GM18505 (cell line): ENCODE measurements around the gene SRRM3.
"Not testable (repeated sequence)": the region's sequence is repeated elsewhere in the genome, so short reads cannot be mapped to it uniquely, and the experiment has no call there.

Experiments used
- ATAC-seq: cut with Tn5 transposase; IDR thresholded peaks from one replicate; pipeline ENCODE4 v1.9.1; 2021; ENCODE audit not compliant: unreplicated experiment
- POLR2A ChIP-seq: IDR thresholded peaks from 4 replicates; pipeline ENCODE4 v1.6.1; 2011; ENCODE audit warnings: borderline replicate concordance; ENCODE audit not compliant: insufficient read depth, insufficient read length; ENCODE audit errors: extremely low read depth

Gene SRRM3

DNA sequence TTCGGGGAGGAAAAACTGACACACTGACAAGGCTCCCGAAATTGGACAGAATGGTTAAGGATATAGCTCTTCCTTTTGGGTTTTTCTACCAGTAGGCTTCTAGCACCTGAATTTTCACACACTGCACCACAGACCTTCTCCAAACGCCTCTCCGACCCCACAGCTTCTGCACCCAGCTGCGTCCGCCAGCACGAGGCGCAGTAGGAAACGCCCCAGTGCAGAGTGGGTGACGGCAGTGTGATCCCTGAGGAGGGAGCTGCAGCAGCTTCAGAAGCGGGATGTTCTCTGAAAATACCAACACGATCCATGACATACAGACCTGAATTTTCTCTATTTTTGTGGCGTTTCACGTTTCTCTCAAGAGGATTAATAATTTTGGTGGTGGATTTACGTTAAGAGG is 126.7 kb downstream of the SRRM3 start:
- no peak for ATAC-seq

DNA sequence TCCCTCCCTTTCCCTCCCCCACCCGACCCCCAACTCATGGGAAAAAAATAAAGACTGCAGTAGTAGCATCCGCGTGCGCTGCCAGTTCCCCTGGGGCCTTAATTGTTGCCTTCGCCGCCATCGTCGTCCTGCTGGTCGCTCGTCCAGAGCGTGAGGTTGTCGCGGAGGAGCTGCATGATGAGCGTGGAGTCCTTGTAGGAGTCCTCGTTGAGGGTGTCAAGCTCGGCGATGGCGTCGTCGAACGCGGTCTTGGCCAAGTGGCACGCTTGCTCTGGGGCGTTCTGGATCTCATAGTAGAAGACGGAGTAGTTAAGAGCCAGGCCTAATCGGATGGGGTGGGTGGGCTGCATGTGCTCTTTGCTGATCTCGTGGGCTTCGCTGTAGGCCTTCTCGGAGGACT is 127.8 kb downstream of the SRRM3 start:
- TF ChIP-seq POLR2A: no peak
- ATAC-seq: no peak

More for the DNA sequence above, 126.7 kb downstream of the SRRM3 start:
- TF ChIP-seq POLR2A: no peak

DNA sequence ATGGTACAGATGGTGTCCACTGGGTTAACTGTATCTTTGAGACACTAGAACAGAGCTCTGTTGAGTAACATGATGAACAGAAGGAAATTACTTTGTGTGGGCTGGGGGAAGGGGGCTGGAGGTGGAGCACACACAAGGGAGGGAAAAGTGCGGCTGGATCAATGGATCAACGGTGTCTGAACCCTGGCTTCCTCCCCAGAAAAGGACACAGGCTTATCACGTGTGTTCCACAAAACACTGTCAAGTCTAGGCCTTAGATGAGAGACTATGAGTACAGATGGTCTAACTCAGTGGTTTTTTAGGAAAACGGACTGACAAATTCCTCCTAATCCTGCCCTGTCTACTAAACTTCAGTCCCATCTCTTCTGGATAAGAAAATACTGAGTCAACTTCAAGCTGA is 128.6 kb downstream of the SRRM3 start:
- ATAC-seq: no peak
- TF ChIP-seq POLR2A: no peak

DNA sequence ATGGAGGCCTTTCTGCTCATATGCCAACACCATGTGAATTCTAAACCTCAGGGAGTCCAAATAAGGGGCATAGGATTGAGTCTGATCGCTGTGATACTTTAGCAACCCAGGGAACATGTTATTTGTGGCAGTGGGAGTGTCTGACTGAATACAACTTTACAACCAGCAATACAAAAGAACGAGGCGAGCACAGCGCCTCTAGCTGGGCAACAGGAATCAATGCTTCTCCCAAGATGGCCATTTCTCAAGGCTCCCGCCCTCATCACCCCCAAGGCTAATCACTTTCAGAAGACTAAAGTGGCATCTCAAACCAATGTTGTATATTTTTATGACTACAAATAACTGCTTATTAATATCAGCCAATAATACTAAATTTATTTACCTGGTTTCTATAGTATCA is 129.0 kb downstream of the SRRM3 start:
- no peak for ATAC-seq
- no peak for TF ChIP-seq POLR2A

DNA sequence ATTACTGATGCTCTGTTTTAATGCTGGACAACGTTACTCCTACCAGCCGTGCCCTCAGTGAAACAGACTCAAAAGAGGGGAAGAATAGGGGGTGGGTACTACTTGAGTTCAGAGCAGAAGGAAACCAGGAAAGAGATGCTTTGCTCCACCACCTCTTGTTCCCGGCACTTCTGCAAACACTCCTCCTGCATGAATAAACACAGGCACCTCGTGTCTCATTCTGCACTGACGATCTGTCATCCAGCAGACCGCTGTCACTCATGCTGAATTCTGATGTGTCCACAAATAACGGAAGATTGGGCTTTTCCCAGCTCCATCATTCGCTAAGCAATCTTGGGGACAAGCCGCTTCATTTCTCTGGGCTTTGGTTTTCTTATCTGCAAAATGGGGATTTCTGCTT is 130.4 kb downstream of the SRRM3 start:
- no peak for TF ChIP-seq POLR2A
- no peak for ATAC-seq

DNA sequence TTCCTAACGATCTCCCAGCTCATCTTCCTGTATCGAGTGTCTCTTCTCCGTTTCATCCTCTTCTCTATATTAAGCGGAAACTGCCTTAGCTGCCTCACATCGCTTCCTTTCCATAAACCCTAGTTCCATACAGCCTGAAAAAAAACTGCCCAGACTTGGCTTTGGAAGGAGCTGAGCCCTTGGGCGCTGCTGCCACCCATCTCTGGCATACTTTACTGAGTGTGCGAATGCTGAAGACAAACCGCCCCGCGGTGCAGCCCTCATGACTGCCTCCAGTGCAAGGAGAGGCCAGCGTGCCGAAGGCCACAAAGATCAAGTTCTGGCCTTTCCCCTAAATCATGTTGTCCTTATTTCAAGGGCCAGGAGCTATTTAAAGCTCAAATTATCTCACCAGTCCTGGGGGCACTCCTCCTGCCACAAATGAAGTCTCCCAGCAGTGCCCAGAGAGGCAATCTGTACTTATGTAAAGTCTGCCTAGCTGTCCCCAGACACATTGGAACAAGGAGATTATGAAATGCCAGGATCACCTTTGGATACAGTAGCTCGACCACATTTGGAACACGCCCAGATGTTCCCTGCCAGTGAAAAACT is 131.9 kb downstream of the SRRM3 start:
- TF ChIP-seq POLR2A: no peak
- ATAC-seq: no peak

DNA sequence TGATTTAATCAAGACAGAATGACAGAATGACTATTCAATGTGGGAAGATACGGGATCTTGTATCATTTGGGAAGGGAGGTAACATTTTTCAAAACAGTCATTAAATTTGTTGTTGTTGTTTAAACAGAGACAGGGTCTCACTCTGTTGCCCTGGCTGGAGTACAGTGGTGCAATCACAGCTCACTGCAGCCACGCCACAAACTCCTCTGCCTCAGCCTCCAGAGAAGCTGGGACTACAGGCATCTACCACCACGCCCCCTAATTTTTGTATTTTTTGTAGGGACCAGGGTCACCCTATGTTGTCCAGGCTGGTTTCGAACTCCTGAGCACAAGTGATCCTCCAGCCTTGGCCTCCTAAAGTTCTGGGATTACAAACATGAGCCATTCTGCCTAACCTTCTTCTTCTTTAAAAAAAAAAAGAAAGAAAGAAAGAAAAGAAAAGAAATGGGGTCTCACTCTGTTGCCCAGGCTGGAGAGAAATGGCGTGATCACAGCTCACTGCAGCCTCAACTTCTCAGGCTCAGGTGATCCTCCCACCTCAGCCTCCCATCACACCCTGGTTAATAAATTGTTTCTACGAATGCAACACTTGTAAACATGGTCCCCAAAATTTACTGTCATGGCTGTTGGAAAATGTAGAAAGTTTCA is 132.7 kb downstream of the SRRM3 start:
- no peak for ATAC-seq
- TF ChIP-seq POLR2A: no peak

DNA sequence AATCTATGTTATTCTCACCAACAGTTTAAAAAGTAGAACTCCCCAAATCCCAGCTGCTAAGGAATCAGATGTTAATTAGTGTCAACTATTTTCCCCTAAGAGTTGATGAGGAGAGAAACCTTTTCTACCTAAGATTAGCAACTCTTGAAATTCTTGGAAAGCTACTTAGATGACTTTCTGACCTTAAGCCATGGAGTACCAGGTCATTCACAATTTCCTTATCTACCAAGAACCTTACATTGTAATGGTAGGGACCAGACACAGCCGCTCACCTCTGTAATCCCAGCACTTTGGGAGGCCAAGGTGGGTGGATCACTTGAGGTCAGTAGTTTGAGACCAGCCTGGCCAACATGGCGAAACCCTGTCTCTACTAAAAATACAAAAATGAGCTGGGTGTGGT is 133.7 kb downstream of the SRRM3 start:
- ATAC-seq: not testable (repeated sequence)

DNA sequence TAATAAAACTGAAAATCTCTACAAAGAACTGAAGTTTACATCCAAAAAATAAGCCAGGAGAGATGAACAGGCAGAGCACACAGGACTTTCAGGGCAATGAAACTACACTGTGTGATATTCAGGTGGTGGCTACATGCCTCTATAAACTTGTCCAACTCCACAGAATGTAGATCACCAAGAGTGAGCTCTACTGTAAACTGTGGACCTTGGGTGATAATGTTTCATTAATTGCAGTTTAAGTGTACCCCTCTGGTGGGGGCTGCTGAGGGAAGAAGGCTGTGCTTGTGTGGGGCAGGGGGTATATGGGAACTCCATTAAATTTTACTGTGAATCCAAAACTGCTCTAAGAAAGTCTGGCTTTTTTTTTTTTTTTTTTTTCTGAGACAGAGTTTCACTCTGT is 134.4 kb downstream of the SRRM3 start:
- no peak for ATAC-seq
- no peak for TF ChIP-seq POLR2A
